Panc1 (cell line): ENCODE results near the gene GRM7.

Source experiments
- CTCF ChIP-seq: fragments of 450-650 bp; IDR thresholded peaks from 2 replicates; pipeline ENCODE4 v1.5.1; 2017; ENCODE audit warnings: mild to moderate bottlenecking
- POLR2AphosphoS5 ChIP-seq: IDR thresholded peaks from 2 replicates; pipeline ENCODE4 v1.6.1; 2012; ENCODE audit warnings: mild to moderate bottlenecking, low read depth, low read length, moderate library complexity

GRCh38 chr3:7684182-7684715, 823.3 kb downstream of the GRM7 start:
- TF ChIP-seq CTCF = no peak
- TF ChIP-seq POLR2AphosphoS5 = no peak
